RWPE2 (cell line): ENCODE results near the gene LAPTM4A.
"Not testable (repeated sequence)": the region's sequence is repeated elsewhere in the genome, so short reads cannot be mapped to it uniquely, and the experiment has no call there.

Source experiments
- ATAC-seq: fragments of 200-7000 bp; cut with Tn5 transposase; 3 replicates; pipeline ENCODE4 v1.9.1; 2021; ENCODE audit warnings: low read depth
- DNase-seq: peaks from one replicate; pipeline ENCODE4 v3.0.0-alpha.2; 2020; ENCODE audit warnings: low spot score
- H3K27ac ChIP-seq: fragments of 450-650 bp; 2 replicates; pipeline ENCODE4 v1.5.1; 2017; ENCODE audit warnings: mild to moderate bottlenecking; ENCODE audit not compliant: poor library complexity, severe bottlenecking
- H3K27me3 ChIP-seq: fragments of 250-450 bp; sonication (Bioruptor Pico); 2 replicates; pipeline ENCODE4 v1.5.1; 2021; ENCODE audit warnings: mild to moderate bottlenecking, moderate library complexity; ENCODE audit not compliant: insufficient read depth, poor library complexity, severe bottlenecking
- H3K36me3 ChIP-seq: fragments of 250-450 bp; sonication (Bioruptor Pico); 2 replicates; pipeline ENCODE4 v1.5.1; 2020; ENCODE audit warnings: low read depth, mild to moderate bottlenecking, moderate library complexity
- H3K4me1 ChIP-seq: fragments of 250-450 bp; sonication (Bioruptor Pico); 2 replicates; pipeline ENCODE4 v1.5.1; 2021; ENCODE audit warnings: mild to moderate bottlenecking, moderate library complexity; ENCODE audit not compliant: insufficient read depth, poor library complexity, severe bottlenecking
- H3K4me3 ChIP-seq: fragments of 250-450 bp; sonication (Bioruptor Pico); 2 replicates; pipeline ENCODE4 v1.5.1; 2021; ENCODE audit warnings: mild to moderate bottlenecking, moderate library complexity; ENCODE audit not compliant: severe bottlenecking
- H3K9me3 ChIP-seq: fragments of 250-450 bp; sonication (Bioruptor Pico); 2 replicates; pipeline ENCODE4 v1.5.1; 2021; ENCODE audit warnings: mild to moderate bottlenecking, moderate library complexity; ENCODE audit not compliant: severe bottlenecking
- CTCF ChIP-seq: fragments of 450-650 bp; IDR thresholded peaks from one replicate; pipeline ENCODE4 v1.5.1; 2017; ENCODE audit warnings: mild to moderate bottlenecking, moderate library complexity; ENCODE audit not compliant: poor library complexity, severe bottlenecking

The LAPTM4A gene

GRCh38 chr2:20092226-20092900, 40.9 kb upstream of the LAPTM4A start:
- ATAC-seq (no peak), DNase-seq (no peak)
- Histone ChIP-seq H3K36me3 (no peaks in the 10 kb centered on the region), H3K27me3 (no peaks in the 10 kb centered on the region), H3K27ac (peak overlapping the region; percentile 91), H3K4me1 (peaks cover 46% of the 10 kb centered on the region), H3K9me3 (no peaks in the 10 kb centered on the region), H3K4me3 (no peak overlapping the region)
- no peak for TF ChIP-seq CTCF

- peak overlapping the region; percentile 91 for H3K27ac ChIP-seq
- ATAC-seq (peak; percentile 85), DNase-seq (no peak)
- no peaks in the 10 kb centered on the region for H3K27me3 ChIP-seq
- H3K9me3 ChIP-seq, result no peaks in the 10 kb centered on the region
- TF ChIP-seq CTCF, result no peak
- no peaks in the 10 kb centered on the region for H3K36me3 ChIP-seq
- peaks cover 46% of the 10 kb centered on the region for H3K4me1 ChIP-seq
- H3K4me3 ChIP-seq, result no peak overlapping the region
Measured at GRCh38 chr2:20091305-20091991, 40.0 kb upstream of the LAPTM4A start.

- Histone ChIP-seq H3K4me1 (peaks cover 42% of the 10 kb centered on the region), H3K27me3 (no peaks in the 10 kb centered on the region), H3K36me3 (no peaks in the 10 kb centered on the region), H3K4me3 (no peak overlapping the region), H3K27ac (peak overlapping the region; percentile 91), H3K9me3 (no peaks in the 10 kb centered on the region)
- no peak for TF ChIP-seq CTCF
- no peak for ATAC-seq
- no peak for DNase-seq
Measured at GRCh38 chr2:20089715-20090464, 38.5 kb upstream of the LAPTM4A start.

GRCh38 chr2:20085909-20086308, 34.5 kb upstream of the LAPTM4A start:
- not testable (repeated sequence) for H3K9me3 ChIP-seq, H3K27me3 ChIP-seq, H3K36me3 ChIP-seq, DNase-seq, ATAC-seq, H3K4me3 ChIP-seq, H3K27ac ChIP-seq
- peaks cover 14% of the 10 kb centered on the region for H3K4me1 ChIP-seq

- not testable (repeated sequence) for H3K27me3 ChIP-seq, H3K4me3 ChIP-seq, H3K36me3 ChIP-seq, ATAC-seq, H3K4me1 ChIP-seq, H3K9me3 ChIP-seq, DNase-seq
- H3K27ac ChIP-seq, result peak overlapping the region; percentile 34
Measured at GRCh38 chr2:20082812-20083211, 31.4 kb upstream of the LAPTM4A start.
